Activated naive CD8-positive, alpha-beta T cell treated with anti-CD3 and anti-CD28 coated beads, Interleukin-2, amount 10 ng/mL, durations not matched to agents 7 days and 5 days (primary cell): ENCODE measurements around the gene MVK. TPM values are rescaled to one million over a fixed set of nuclear protein-coding genes. Genes with fewer than 3 reads are reported as not detected.

Experiments used
- ATAC-seq: fragments of 150-1000 bp; cut with Tn5 transposase; one replicate; pipeline ENCODE4 v1.10.0; 2021; ENCODE audit warnings: low read depth, moderate library complexity
- POLR2A ChIA-PET: fragments of 350-600 bp; sonication (Branson Sonifier 250); formaldehyde crosslinking; loops from one replicate; lab custom pipeline; 2021; ENCODE audit warnings: antibody characterized with exemption; lab: Charles Lee
- DNase-seq: peaks from one replicate; pipeline ENCODE4 v3.0.0; 2021
- H3K27ac Mint-ChIP-seq: one replicate; pipeline ENCODE4 v1.8.0; 2022; ENCODE audit warnings: mild to moderate bottlenecking, mixed read lengths
- H3K27me3 Mint-ChIP-seq: one replicate; pipeline ENCODE4 v1.8.0; 2022; ENCODE audit warnings: mild to moderate bottlenecking, moderate library complexity, mixed read lengths
- H3K36me3 Mint-ChIP-seq: one replicate; pipeline ENCODE4 v1.8.0; 2021; ENCODE audit warnings: mild to moderate bottlenecking, mixed read lengths
- H3K4me1 Mint-ChIP-seq: one replicate; pipeline ENCODE4 v1.8.0; 2021; ENCODE audit warnings: mixed read lengths
- H3K4me3 Mint-ChIP-seq: one replicate; pipeline ENCODE4 v1.8.0; 2022; ENCODE audit warnings: mild to moderate bottlenecking, moderate library complexity, mixed read lengths
- H3K9me3 Mint-ChIP-seq: one replicate; pipeline ENCODE4 v1.8.0; 2021; ENCODE audit warnings: mixed read lengths
- total RNA-seq, 2 experiments: library from RNA; stranded (reverse); gene quantifications; one replicate each; pipeline ENCODE4 v1.2.3, GENCODE V29; 2021

MVK gene
- total RNA-seq, 2 experiments from 2014 or later, result 22.4 to 22.6 TPM

- ATAC-seq (no peak), DNase-seq (no peak)
- H3K36me3 Mint-ChIP-seq, result peaks cover 5% of the 10 kb centered on the region
- H3K4me1 Mint-ChIP-seq, result peaks cover 5% of the 10 kb centered on the region
- H3K27me3 Mint-ChIP-seq, result no peaks in the 10 kb centered on the region
- no peaks in the 10 kb centered on the region for H3K9me3 Mint-ChIP-seq
- POLR2A ChIA-PET, result no interaction called here
- H3K4me3 Mint-ChIP-seq, result no peak overlapping the region
- no peak overlapping the region for H3K27ac Mint-ChIP-seq
Measured at GRCh38 chr12:109580684-109581333, 7.2 kb downstream of the MVK start.

GRCh38 chr12:109581334-109581691, 7.7 kb downstream of the MVK start:
- ATAC-seq, result no peak
- Mint-ChIP-seq H3K4me1 (peaks cover 5% of the 10 kb centered on the region), H3K9me3 (no peaks in the 10 kb centered on the region), H3K4me3 (no peak overlapping the region), H3K27me3 (no peaks in the 10 kb centered on the region), H3K36me3 (peaks cover 4% of the 10 kb centered on the region), H3K27ac (no peak overlapping the region)
- POLR2A ChIA-PET, result no interaction called here
- no peak for DNase-seq

- Mint-ChIP-seq H3K9me3 (no peaks in the 10 kb centered on the region), H3K36me3 (peaks cover 3% of the 10 kb centered on the region), H3K4me1 (peaks cover 5% of the 10 kb centered on the region), H3K27ac (no peak overlapping the region), H3K27me3 (no peaks in the 10 kb centered on the region), H3K4me3 (no peak overlapping the region)
- ATAC-seq, result no peak
- POLR2A ChIA-PET, result no interaction called here
- no peak for DNase-seq
Measured at GRCh38 chr12:109581856-109582255, 8.3 kb downstream of the MVK start.

GRCh38 chr12:109582636-109583035, 9.0 kb downstream of the MVK start:
- peaks cover 5% of the 10 kb centered on the region for H3K4me1 Mint-ChIP-seq
- H3K27me3 Mint-ChIP-seq, result no peaks in the 10 kb centered on the region
- H3K9me3 Mint-ChIP-seq, result no peaks in the 10 kb centered on the region
- peaks cover 4% of the 10 kb centered on the region for H3K36me3 Mint-ChIP-seq
- H3K27ac Mint-ChIP-seq, result no peak overlapping the region
- POLR2A ChIA-PET, result no interaction called here
- DNase-seq, result no peak
- no peak overlapping the region for H3K4me3 Mint-ChIP-seq
- no peak for ATAC-seq

GRCh38 chr12:109583733-109584132, 10.1 kb downstream of the MVK start:
- Mint-ChIP-seq H3K4me1 (peaks cover 5% of the 10 kb centered on the region), H3K27ac (no peak overlapping the region), H3K36me3 (peaks cover 4% of the 10 kb centered on the region), H3K9me3 (no peaks in the 10 kb centered on the region), H3K4me3 (no peak overlapping the region), H3K27me3 (no peaks in the 10 kb centered on the region)
- ATAC-seq, result no peak
- DNase-seq, result no peak
- POLR2A ChIA-PET, result interaction anchor here (1.1 kb wide), 1 partner anchor 10 kb away, joined by 3 read pairs; the partner anchor contains the start of gene MVK

- H3K9me3 Mint-ChIP-seq, result no peaks in the 10 kb centered on the region
- no peaks in the 10 kb centered on the region for H3K27me3 Mint-ChIP-seq
- H3K27ac Mint-ChIP-seq, result no peak overlapping the region
- ATAC-seq (no peak), DNase-seq (no peak)
- no peak overlapping the region for H3K4me3 Mint-ChIP-seq
- POLR2A ChIA-PET, result no interaction called here
- no peaks in the 10 kb centered on the region for H3K4me1 Mint-ChIP-seq
- H3K36me3 Mint-ChIP-seq, result peaks cover 4% of the 10 kb centered on the region
Measured at GRCh38 chr12:109586385-109587296, 13.0 kb downstream of the MVK start.

GRCh38 chr12:109587921-109588320, 14.3 kb downstream of the MVK start:
- H3K27me3 Mint-ChIP-seq, result no peaks in the 10 kb centered on the region
- no peaks in the 10 kb centered on the region for H3K9me3 Mint-ChIP-seq
- no peaks in the 10 kb centered on the region for H3K4me1 Mint-ChIP-seq
- POLR2A ChIA-PET, result interaction anchor here (0.9 kb wide), 1 partner anchor 14 kb away, joined by 3 read pairs; the partner anchor contains the start of genes MMAB and MVK
- ATAC-seq (no peak), DNase-seq (no peak)
- H3K36me3 Mint-ChIP-seq, result peaks cover 2% of the 10 kb centered on the region
- H3K27ac Mint-ChIP-seq, result no peak overlapping the region
- H3K4me3 Mint-ChIP-seq, result no peak overlapping the region

- no peak for DNase-seq
- no peaks in the 10 kb centered on the region for H3K27me3 Mint-ChIP-seq
- no peak for ATAC-seq
- peaks cover 5% of the 10 kb centered on the region for H3K36me3 Mint-ChIP-seq
- H3K9me3 Mint-ChIP-seq, result no peaks in the 10 kb centered on the region
- no peak overlapping the region for H3K4me3 Mint-ChIP-seq
- no peak overlapping the region for H3K27ac Mint-ChIP-seq
- no peaks in the 10 kb centered on the region for H3K4me1 Mint-ChIP-seq
- POLR2A ChIA-PET, result interaction anchor here (0.9 kb wide), 1 partner anchor 15 kb away, joined by 3 read pairs; the partner anchor contains the start of genes MMAB and MVK
Measured at GRCh38 chr12:109588461-109589239, 15.1 kb downstream of the MVK start.

GRCh38 chr12:109589240-109589590, 15.6 kb downstream of the MVK start:
- Mint-ChIP-seq H3K4me3 (no peak overlapping the region), H3K36me3 (peaks cover 10% of the 10 kb centered on the region), H3K27me3 (no peaks in the 10 kb centered on the region), H3K9me3 (no peaks in the 10 kb centered on the region), H3K27ac (no peak overlapping the region), H3K4me1 (peaks cover 3% of the 10 kb centered on the region)
- ATAC-seq (no peak), DNase-seq (no peak)
- POLR2A ChIA-PET, result no interaction called here

GRCh38 chr12:109589691-109590245, 16.2 kb downstream of the MVK start:
- Mint-ChIP-seq H3K36me3 (peaks cover 10% of the 10 kb centered on the region), H3K9me3 (no peaks in the 10 kb centered on the region), H3K27ac (no peak overlapping the region), H3K27me3 (no peaks in the 10 kb centered on the region), H3K4me1 (peaks cover 9% of the 10 kb centered on the region), H3K4me3 (no peak overlapping the region)
- DNase-seq (no peak), ATAC-seq (no peak)
- POLR2A ChIA-PET, result no interaction called here

GRCh38 chr12:109590566-109590965, 17.0 kb downstream of the MVK start:
- H3K27ac Mint-ChIP-seq, result no peak overlapping the region
- H3K27me3 Mint-ChIP-seq, result no peaks in the 10 kb centered on the region
- ATAC-seq (no peak), DNase-seq (no peak)
- H3K4me3 Mint-ChIP-seq, result no peak overlapping the region
- H3K36me3 Mint-ChIP-seq, result peaks cover 10% of the 10 kb centered on the region
- peaks cover 15% of the 10 kb centered on the region for H3K4me1 Mint-ChIP-seq
- POLR2A ChIA-PET, result no interaction called here
- H3K9me3 Mint-ChIP-seq, result no peaks in the 10 kb centered on the region

- Mint-ChIP-seq H3K4me3 (no peak overlapping the region), H3K27ac (no peak overlapping the region), H3K27me3 (no peaks in the 10 kb centered on the region), H3K4me1 (peaks cover 19% of the 10 kb centered on the region), H3K36me3 (peaks cover 10% of the 10 kb centered on the region), H3K9me3 (no peaks in the 10 kb centered on the region)
- POLR2A ChIA-PET, result no interaction called here
- ATAC-seq (no peak), DNase-seq (no peak)
Measured at GRCh38 chr12:109591041-109591440, 17.4 kb downstream of the MVK start.
